Stomach (tissue), 4 donors: ENCODE data around the gene ZFP62.
A peak's percentile ranks its signal among the peaks of the same experiment; 100 is the strongest.

Experiments used
- EP300 ChIP-seq: sonication (generic); formaldehyde crosslinking; IDR thresholded peaks from one replicate; pipeline ENCODE4 v1.6.1; 2017; ENCODE audit warnings: antibody characterized with exemption
- POLR2A ChIP-seq, 4 donors: fragments of 450-650 bp; IDR thresholded peaks; one replicate each; pipeline ENCODE4 v1.6.1; 2016; ENCODE audit warnings: antibody characterized with exemption in 4 of 4, control low read depth in 2 of 4, mild to moderate bottlenecking in 1 of 4, moderate library complexity in 1 of 4
- POLR2AphosphoS5 ChIP-seq, 3 donors: sonication (generic); formaldehyde crosslinking; IDR thresholded peaks; one replicate each; pipeline ENCODE4 v1.6.1; 2016; ENCODE audit warnings: antibody characterized with exemption in 3 of 3
- TF ChIP-seq, protein P1 (sequence below), 7 experiments: fragments of 450-650 bp in 4 of 7; fragments of 200-600 bp in 3 of 7; sonication (generic) in 3 of 7; IDR thresholded peaks; one replicate each; pipeline ENCODE4 v1.5.1; 2016 to 2019; ENCODE audit warnings: antibody characterized with exemption in 7 of 7, control low read depth in 2 of 7, mild to moderate bottlenecking in 1 of 7

GRCh38 chr5:180825768-180826525, 35.1 kb downstream of the ZFP62 start:
- TF ChIP-seq POLR2A (IDR thresholded peaks at IDR 0.05) (no peak), POLR2AphosphoS5 (IDR thresholded peaks at IDR 0.05) (peak in 2 of 3 donors; percentile 27 to 86), EP300 (no peak)
- TF ChIP-seq, protein P1, sequence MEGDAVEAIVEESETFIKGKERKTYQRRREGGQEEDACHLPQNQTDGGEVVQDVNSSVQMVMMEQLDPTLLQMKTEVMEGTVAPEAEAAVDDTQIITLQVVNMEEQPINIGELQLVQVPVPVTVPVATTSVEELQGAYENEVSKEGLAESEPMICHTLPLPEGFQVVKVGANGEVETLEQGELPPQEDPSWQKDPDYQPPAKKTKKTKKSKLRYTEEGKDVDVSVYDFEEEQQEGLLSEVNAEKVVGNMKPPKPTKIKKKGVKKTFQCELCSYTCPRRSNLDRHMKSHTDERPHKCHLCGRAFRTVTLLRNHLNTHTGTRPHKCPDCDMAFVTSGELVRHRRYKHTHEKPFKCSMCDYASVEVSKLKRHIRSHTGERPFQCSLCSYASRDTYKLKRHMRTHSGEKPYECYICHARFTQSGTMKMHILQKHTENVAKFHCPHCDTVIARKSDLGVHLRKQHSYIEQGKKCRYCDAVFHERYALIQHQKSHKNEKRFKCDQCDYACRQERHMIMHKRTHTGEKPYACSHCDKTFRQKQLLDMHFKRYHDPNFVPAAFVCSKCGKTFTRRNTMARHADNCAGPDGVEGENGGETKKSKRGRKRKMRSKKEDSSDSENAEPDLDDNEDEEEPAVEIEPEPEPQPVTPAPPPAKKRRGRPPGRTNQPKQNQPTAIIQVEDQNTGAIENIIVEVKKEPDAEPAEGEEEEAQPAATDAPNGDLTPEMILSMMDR (IDR thresholded peaks at IDR 0.05), result no peak
